Skeletal muscle satellite cell (primary cell): ENCODE data around the gene TBCCD1.
"Not testable (repeated sequence)": the region's sequence is repeated elsewhere in the genome, so short reads cannot be mapped to it uniquely, and the experiment has no call there.

Experiments used
- H3K27me3 ChIP-seq: 2 replicates; pipeline ENCODE4 v1.7.0; 2013; ENCODE audit warnings: low read length; ENCODE audit not compliant: control insufficient read depth, insufficient read depth
- H3K36me3 ChIP-seq: 2 replicates; pipeline ENCODE4 v1.7.0; 2013; ENCODE audit warnings: mild to moderate bottlenecking, control low read depth, low read length; ENCODE audit not compliant: insufficient read depth
- H3K4me1 ChIP-seq: 2 replicates; pipeline ENCODE4 v1.7.0; 2013; ENCODE audit warnings: low read length; ENCODE audit not compliant: control insufficient read depth, insufficient read depth
- H3K4me2 ChIP-seq: 2 replicates; pipeline ENCODE4 v1.7.0; 2013; ENCODE audit warnings: mild to moderate bottlenecking, low read length
- H3K4me3 ChIP-seq: 2 replicates; pipeline ENCODE4 v1.7.0; 2013; ENCODE audit warnings: low read length
- H3K9ac ChIP-seq: 2 replicates; pipeline ENCODE4 v1.7.0; 2013; ENCODE audit warnings: mild to moderate bottlenecking, low read depth, low read length, moderate library complexity
- H3K9me3 ChIP-seq: replicated peaks from 2 replicates; pipeline ENCODE4 v1.7.0; 2013; ENCODE audit warnings: mild to moderate bottlenecking, control low read depth, low read length

Gene TBCCD1

GRCh38 chr3:186570941-186571643 lies 4.0 kb upstream of the TBCCD1 start:
- Histone ChIP-seq H3K9ac (peak overlapping the region; percentile 93), H3K27me3 (no peaks in the 10 kb centered on the region), H3K36me3 (peaks cover 18% of the 10 kb centered on the region), H3K4me1 (peaks cover 17% of the 10 kb centered on the region), H3K9me3 (no peaks in the 10 kb centered on the region), H3K4me2 (peak overlapping the region; percentile 78), H3K4me3 (peak overlapping the region; percentile 88)

GRCh38 chr3:186570096-186570940 lies 3.2 kb upstream of the TBCCD1 start, which contains the start of gene DNAJB11:
Gene DNAJB11 (plus strand): TSS chr3:186570720. CDS start chr3:186570898, 178 bp downstream.
- Histone ChIP-seq H3K9ac (peak within 1 kb of the TSS; percentile 93), H3K4me3 (peak within 1 kb of the TSS; percentile 88), H3K4me2 (peak within 1 kb of the TSS; percentile 84), H3K9me3 (no peaks in the 10 kb centered on the region), H3K27me3 (no peaks in the 10 kb centered on the region), H3K36me3 (peaks cover 10% of the 10 kb centered on the region), H3K4me1 (peaks cover 19% of the 10 kb centered on the region)

- Histone ChIP-seq H3K4me1 (peaks cover 19% of the 10 kb centered on the region), H3K9me3 (no peaks in the 10 kb centered on the region), H3K9ac (peak overlapping the region; percentile 79)
These were observed 2.6 kb upstream of the TBCCD1 start for GRCh38 chr3:186569779-186570095.

GRCh38 chr3:186569361-186569760 lies 2.2 kb upstream of the TBCCD1 start:
- H3K4me3 ChIP-seq: peak overlapping the region; percentile 73
- H3K27me3 ChIP-seq, H3K36me3 ChIP-seq, H3K9me3 ChIP-seq: not testable (repeated sequence)
- H3K4me1 ChIP-seq: peaks cover 19% of the 10 kb centered on the region
- H3K9ac ChIP-seq: peak overlapping the region; percentile 79
- peak overlapping the region; percentile 84 for H3K4me2 ChIP-seq

More at GRCh38 chr3:186569779-186570095, 2.6 kb upstream of the TBCCD1 start:
- H3K36me3 ChIP-seq: peaks cover 9% of the 10 kb centered on the region
- H3K4me2 ChIP-seq: peak overlapping the region; percentile 84
- H3K4me3 ChIP-seq: peak overlapping the region; percentile 73
- no peaks in the 10 kb centered on the region for H3K27me3 ChIP-seq

- peak overlapping the region; percentile 96 for H3K4me3 ChIP-seq
These were observed 417 bp downstream of the TBCCD1 start for GRCh38 chr3:186566772-186567071.

GRCh38 chr3:186564586-186564985 lies 2.6 kb downstream of the TBCCD1 start:
- Histone ChIP-seq H3K9ac (no peak overlapping the region), H3K4me1 (peaks cover 10% of the 10 kb centered on the region), H3K4me2 (no peak overlapping the region), H3K36me3 (peaks cover 15% of the 10 kb centered on the region), H3K4me3 (no peak overlapping the region), H3K27me3 (no peaks in the 10 kb centered on the region), H3K9me3 (no peaks in the 10 kb centered on the region)

More at GRCh38 chr3:186566772-186567071, 417 bp downstream of the TBCCD1 start:
- peak overlapping the region; percentile 88 for H3K9ac ChIP-seq
- no peaks in the 10 kb centered on the region for H3K27me3 ChIP-seq
- peaks cover 18% of the 10 kb centered on the region for H3K4me1 ChIP-seq
- H3K9me3 ChIP-seq: no peaks in the 10 kb centered on the region
- H3K36me3 ChIP-seq: peaks cover 6% of the 10 kb centered on the region
- H3K4me2 ChIP-seq: peak overlapping the region; percentile 89

- H3K27me3 ChIP-seq: no peaks in the 10 kb centered on the region
- no peaks in the 10 kb centered on the region for H3K4me1 ChIP-seq
- no peak overlapping the region for H3K4me2 ChIP-seq
- H3K4me3 ChIP-seq: no peak overlapping the region
- H3K9ac ChIP-seq: no peak overlapping the region
- H3K36me3 ChIP-seq: peaks cover 51% of the 10 kb centered on the region
- no peaks in the 10 kb centered on the region for H3K9me3 ChIP-seq
These were observed 14.6 kb downstream of the TBCCD1 start for GRCh38 chr3:186552408-186553031.

GRCh38 chr3:186551387-186551786 lies 15.8 kb downstream of the TBCCD1 start:
- H3K4me1 ChIP-seq: no peaks in the 10 kb centered on the region
- no peak overlapping the region for H3K9ac ChIP-seq
- H3K4me3 ChIP-seq: no peak overlapping the region
- H3K36me3 ChIP-seq: peaks cover 45% of the 10 kb centered on the region
- H3K4me2 ChIP-seq: no peak overlapping the region
- no peaks in the 10 kb centered on the region for H3K27me3 ChIP-seq
- H3K9me3 ChIP-seq: no peaks in the 10 kb centered on the region

- peaks cover 5% of the 10 kb centered on the region for H3K4me1 ChIP-seq
- no peak overlapping the region for H3K9ac ChIP-seq
- H3K36me3 ChIP-seq: peaks cover 37% of the 10 kb centered on the region
- no peak overlapping the region for H3K4me3 ChIP-seq
- H3K4me2 ChIP-seq: no peak overlapping the region
- no peaks in the 10 kb centered on the region for H3K27me3 ChIP-seq
- no peaks in the 10 kb centered on the region for H3K9me3 ChIP-seq
These were observed 17.6 kb downstream of the TBCCD1 start for GRCh38 chr3:186549497-186549896.

GRCh38 chr3:186544281-186544680 lies 22.9 kb downstream of the TBCCD1 start, which contains the start of gene CRYGS:
Gene CRYGS (minus strand): TSS chr3:186544380. CDS start chr3:186544326, 54 bp downstream.
- Histone ChIP-seq H3K36me3 (peaks cover 3% of the 10 kb centered on the region), H3K27me3 (no peaks in the 10 kb centered on the region), H3K4me1 (peaks cover 26% of the 10 kb centered on the region), H3K9ac (no peak within 1 kb of the TSS), H3K9me3 (no peaks in the 10 kb centered on the region), H3K4me3 (no peak within 1 kb of the TSS), H3K4me2 (no peak within 1 kb of the TSS)

GRCh38 chr3:186540835-186541226 lies 26.3 kb downstream of the TBCCD1 start:
- Histone ChIP-seq H3K36me3 (peaks cover 9% of the 10 kb centered on the region), H3K9ac (peak overlapping the region; percentile 7), H3K4me2 (peak overlapping the region; percentile 34), H3K4me3 (no peak overlapping the region), H3K4me1 (peaks cover 33% of the 10 kb centered on the region), H3K9me3 (no peaks in the 10 kb centered on the region), H3K27me3 (no peaks in the 10 kb centered on the region)
